ENCODE results near the gene CFLAR. TPM values are rescaled to one million over a fixed set of nuclear protein-coding genes. Genes with fewer than 3 reads are reported as not detected.
A peak's percentile ranks its signal among the peaks of the same experiment; 100 is the strongest.
"Not testable (repeated sequence)": the region's sequence is repeated elsewhere in the genome, so short reads cannot be mapped to it uniquely, and the experiment has no call there.

Gene CFLAR
- total and polyA plus RNA-seq, 3 experiments from 2014 or later = 172 to 303 (median 291) TPM

- H3K27ac ChIP-seq (ENCODE audit: low read depth, low read length) = no peak overlapping the region
- Mint-ChIP-seq H3K9me3 (no peaks in the 10 kb centered on the region), H3K36me3 (peaks cover 0 to 84% (median 26%) of the 10 kb centered on the region in 3 donors), H3K4me1 (peaks cover 25 to 43% (median 41%) of the 10 kb centered on the region in 3 donors), H3K27ac (peak overlapping the region in 1 of 8 donors; percentile 36), H3K4me3 (no peak overlapping the region), H3K27me3 (no peaks in the 10 kb centered on the region)
- DNase-seq = no peak
- peaks cover 11% of the 10 kb centered on the region for H3K4me1 ChIP-seq (ENCODE audit: insufficient read depth, low read length)
- no peaks in the 10 kb centered on the region for H3K9me3 ChIP-seq (ENCODE audit: low read length)
- H3K4me3 ChIP-seq (ENCODE audit: low read length) = no peak overlapping the region
- ChIA-PET CTCF (interaction anchor here (1.7 to 3.0 kb wide), 2 partner anchors 71 to 75 kb away, joined by 5 to 16 read pairs; no protein-coding TSS in a partner anchor), POLR2A (interaction anchor here (1.9 kb wide), 1 partner anchor 12 kb away, joined by 5 read pairs; no protein-coding TSS in a partner anchor)
- no peaks in the 10 kb centered on the region for H3K27me3 ChIP-seq (ENCODE audit: insufficient read depth, low read length, poor library complexity, severe bottlenecking)
- peaks cover 34% of the 10 kb centered on the region for H3K36me3 ChIP-seq (ENCODE audit: insufficient read depth, low read length)
Observed at GRCh38 chr2:201156640-201157039, 40.7 kb downstream of the CFLAR start.

- peaks cover 34% of the 10 kb centered on the region for H3K36me3 ChIP-seq (ENCODE audit: insufficient read depth, low read length)
- ChIA-PET POLR2A (interaction anchor here (0.6 to 1.9 kb wide), 8 partner anchors 14 to 194 kb away, joined by 3 to 33 read pairs (median 4); partner anchors contain the start of genes CFLAR and ORC2), CTCF (interaction anchor here (0.8 to 4.1 kb wide), 31 partner anchors 9 to 445 kb away, joined by 3 to 71 read pairs (median 5); partner anchors contain the start of genes CASP10, CFLAR, HYCC2 and NDUFB3)
- Mint-ChIP-seq H3K4me3 (peak overlapping the region in 2 of 7 donors; percentile 6 to 45), H3K36me3 (peaks cover 4 to 87% (median 29%) of the 10 kb centered on the region in 3 donors), H3K9me3 (no peaks in the 10 kb centered on the region), H3K27me3 (no peaks in the 10 kb centered on the region), H3K4me1 (peaks cover 20 to 38% (median 36%) of the 10 kb centered on the region in 3 donors), H3K27ac (peak overlapping the region; percentile 72 to 97 (median 90))
- H3K27ac ChIP-seq (ENCODE audit: low read depth, low read length) = no peak overlapping the region
- H3K9me3 ChIP-seq (ENCODE audit: low read length) = no peaks in the 10 kb centered on the region
- no peak overlapping the region for H3K4me3 ChIP-seq (ENCODE audit: low read length)
- no peaks in the 10 kb centered on the region for H3K27me3 ChIP-seq (ENCODE audit: insufficient read depth, low read length, poor library complexity, severe bottlenecking)
- DNase-seq = no peak
- H3K4me1 ChIP-seq (ENCODE audit: insufficient read depth, low read length) = peaks cover 9% of the 10 kb centered on the region
Observed at GRCh38 chr2:201157694-201158093, 41.7 kb downstream of the CFLAR start.

GRCh38 chr2:201158111-201158929, 42.4 kb downstream of the CFLAR start:
- Mint-ChIP-seq H3K4me3 (peak overlapping the region in 2 of 7 donors; percentile 6 to 45), H3K36me3 (peaks cover 4 to 87% (median 31%) of the 10 kb centered on the region in 3 donors), H3K27ac (peak overlapping the region; percentile 72 to 97 (median 90)), H3K4me1 (peaks cover 14 to 32% (median 30%) of the 10 kb centered on the region in 3 donors), H3K9me3 (no peaks in the 10 kb centered on the region), H3K27me3 (no peaks in the 10 kb centered on the region)
- H3K4me1 ChIP-seq (ENCODE audit: insufficient read depth, low read length) = peaks cover 9% of the 10 kb centered on the region
- H3K4me3 ChIP-seq (ENCODE audit: low read length) = no peak overlapping the region
- CTCF ChIA-PET = interaction anchor here (0.7 to 4.1 kb wide), 32 partner anchors 9 to 446 kb away, joined by 3 to 71 read pairs (median 5); partner anchors contain the start of genes CASP10, CFLAR, HYCC2 and NDUFB3
- peak; percentile 14 to 77 (median 56) for DNase-seq
- POLR2A ChIA-PET = interaction anchor here (0.6 to 1.9 kb wide), 8 partner anchors 14 to 195 kb away, joined by 3 to 33 read pairs (median 4); partner anchors contain the start of genes CFLAR and ORC2
- H3K27me3 ChIP-seq (ENCODE audit: insufficient read depth, low read length, poor library complexity, severe bottlenecking) = no peaks in the 10 kb centered on the region
- no peak overlapping the region for H3K27ac ChIP-seq (ENCODE audit: low read depth, low read length)
- peaks cover 40% of the 10 kb centered on the region for H3K36me3 ChIP-seq (ENCODE audit: insufficient read depth, low read length)
- no peaks in the 10 kb centered on the region for H3K9me3 ChIP-seq (ENCODE audit: low read length)

GRCh38 chr2:201164166-201164565, 48.2 kb downstream of the CFLAR start:
- Histone ChIP-seq H3K27me3 (ENCODE audit: insufficient read depth, low read length, poor library complexity, severe bottlenecking) (no peaks in the 10 kb centered on the region), H3K4me3 (ENCODE audit: low read length) (no peak overlapping the region), H3K4me1 (ENCODE audit: insufficient read depth, low read length) (no peaks in the 10 kb centered on the region), H3K9me3 (ENCODE audit: low read length) (no peaks in the 10 kb centered on the region), H3K36me3 (ENCODE audit: insufficient read depth, low read length) (peaks cover 48% of the 10 kb centered on the region), H3K27ac (ENCODE audit: low read depth, low read length) (no peak overlapping the region)
- CTCF ChIA-PET = interaction anchor here (1.5 kb wide), 1 partner anchor 68 kb away, joined by 3 read pairs; no protein-coding TSS in a partner anchor
- Mint-ChIP-seq H3K36me3 (peaks cover 34 to 81% (median 40%) of the 10 kb centered on the region in 3 donors), H3K4me3 (no peak overlapping the region), H3K4me1 (peaks cover 1 to 10% (median 8%) of the 10 kb centered on the region in 3 donors), H3K9me3 (peaks cover 4 to 18% (median 15%) of the 10 kb centered on the region in 5 donors), H3K27me3 (no peaks in the 10 kb centered on the region), H3K27ac (peak overlapping the region in 2 of 8 donors; percentile 56 to 79)
- DNase-seq = no peak
- POLR2A ChIA-PET = no interaction called here

- no peaks in the 10 kb centered on the region for H3K27me3 ChIP-seq (ENCODE audit: insufficient read depth, low read length, poor library complexity, severe bottlenecking)
- Mint-ChIP-seq H3K27ac (peak overlapping the region in 1 of 8 donors; percentile 3), H3K4me1 (peaks cover 0 to 1% (median 1%) of the 10 kb centered on the region in 3 donors), H3K27me3 (no peaks in the 10 kb centered on the region), H3K36me3 (peaks cover 26 to 55% (median 41%) of the 10 kb centered on the region in 3 donors), H3K4me3 (no peak overlapping the region), H3K9me3 (peaks cover 29 to 44% (median 42%) of the 10 kb centered on the region in 5 donors)
- no peaks in the 10 kb centered on the region for H3K4me1 ChIP-seq (ENCODE audit: insufficient read depth, low read length)
- no peak overlapping the region for H3K27ac ChIP-seq (ENCODE audit: low read depth, low read length)
- peaks cover 9% of the 10 kb centered on the region for H3K9me3 ChIP-seq (ENCODE audit: low read length)
- POLR2A ChIA-PET = no interaction called here
- CTCF ChIA-PET = no interaction called here
- H3K4me3 ChIP-seq (ENCODE audit: low read length) = no peak overlapping the region
- no peak for DNase-seq
- H3K36me3 ChIP-seq (ENCODE audit: insufficient read depth, low read length) = peaks cover 31% of the 10 kb centered on the region
Observed at GRCh38 chr2:201167546-201167945, 51.6 kb downstream of the CFLAR start.

- not testable (repeated sequence) for H3K27ac ChIP-seq (ENCODE audit: low read depth, low read length); DNase-seq; H3K9me3 ChIP-seq (ENCODE audit: low read length); H3K27me3 ChIP-seq (ENCODE audit: insufficient read depth, low read length, poor library complexity, severe bottlenecking); H3K4me1 ChIP-seq (ENCODE audit: insufficient read depth, low read length); H3K4me1 Mint-ChIP-seq; H3K27me3 Mint-ChIP-seq; H3K4me3 Mint-ChIP-seq; H3K4me3 ChIP-seq (ENCODE audit: low read length)
- ChIA-PET CTCF (interaction anchor here (1.3 kb wide), 2 partner anchors 8 to 64 kb away, joined by 3 to 4 read pairs; no protein-coding TSS in a partner anchor), POLR2A (interaction anchor here (1.4 kb wide), 1 partner anchor 46 kb away, joined by 3 read pairs; no protein-coding TSS in a partner anchor)
- peaks cover 32 to 48% (median 42%) of the 10 kb centered on the region in 5 donors for H3K9me3 Mint-ChIP-seq
- H3K36me3 ChIP-seq (ENCODE audit: insufficient read depth, low read length) = peaks cover 21% of the 10 kb centered on the region
- peaks cover 20 to 45% (median 39%) of the 10 kb centered on the region in 3 donors for H3K36me3 Mint-ChIP-seq
- peak overlapping the region in 1 of 8 donors; percentile 33 for H3K27ac Mint-ChIP-seq
Observed at GRCh38 chr2:201168496-201168895, 52.5 kb downstream of the CFLAR start.

- Histone ChIP-seq H3K4me3 (ENCODE audit: low read length) (no peak overlapping the region), H3K27me3 (ENCODE audit: insufficient read depth, low read length, poor library complexity, severe bottlenecking) (no peaks in the 10 kb centered on the region), H3K4me1 (ENCODE audit: insufficient read depth, low read length) (no peaks in the 10 kb centered on the region), H3K9me3 (ENCODE audit: low read length) (peaks cover 9% of the 10 kb centered on the region), H3K27ac (ENCODE audit: low read depth, low read length) (no peak overlapping the region), H3K36me3 (ENCODE audit: insufficient read depth, low read length) (peaks cover 6% of the 10 kb centered on the region)
- Mint-ChIP-seq H3K4me3 (no peak overlapping the region), H3K36me3 (peaks cover 10 to 27% (median 25%) of the 10 kb centered on the region in 3 donors), H3K9me3 (peaks cover 32 to 48% (median 42%) of the 10 kb centered on the region in 5 donors), H3K27me3 (no peaks in the 10 kb centered on the region), H3K4me1 (peaks cover 8 to 10% (median 8%) of the 10 kb centered on the region in 3 donors), H3K27ac (no peak overlapping the region)
- DNase-seq = no peak
- CTCF ChIA-PET = interaction anchor here (0.8 to 1.3 kb wide), 5 partner anchors 11 to 102 kb away, joined by 3 to 6 read pairs (median 3); partner anchors contain the start of gene CASP10
- POLR2A ChIA-PET = interaction anchor here (0.9 kb wide), 1 partner anchor 51 kb away, joined by 3 read pairs; no protein-coding TSS in a partner anchor
Observed at GRCh38 chr2:201171259-201171814, 55.4 kb downstream of the CFLAR start.
